ENCODE measurements around the gene KRTAP20-1.

KRTAP20-1 gene

GRCh38 chr21:30652891-30653290 is 36.7 kb downstream of the KRTAP20-1 start:
- no peak for ATAC-seq

Data from activated CD4-positive, CD25-positive, alpha-beta regulatory T cell treated with anti-CD3 and anti-CD28 coated beads, Interleukin-2, amount 50 U/mL, for 24 hours (primary cell).